ENCODE results near the gene SULF2. TPM values are rescaled to one million over a fixed set of nuclear protein-coding genes. Genes with fewer than 3 reads are reported as not detected.
A peak's percentile ranks its signal among the peaks of the same experiment; 100 is the strongest.

SULF2 gene
- total RNA-seq, 1 donor from 2014 or later, result 24.0 TPM

DNA sequence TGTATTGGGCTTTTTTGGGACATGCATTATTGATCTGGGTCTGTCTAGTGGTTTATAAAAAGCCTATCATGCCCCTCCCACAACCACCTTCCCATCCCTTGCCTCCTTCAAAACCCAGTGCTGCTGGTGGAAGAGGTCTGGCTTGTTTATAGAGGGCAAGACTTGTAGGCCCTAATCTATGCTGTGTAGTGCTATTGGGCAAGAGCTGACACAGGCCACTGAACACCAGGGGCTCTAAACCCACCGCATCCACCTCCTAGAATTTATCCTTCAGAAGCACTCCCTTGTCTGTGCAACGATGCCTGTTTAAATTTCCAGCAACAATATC is 30.9 kb downstream of the SULF2 start:
- peaks cover 2% of the 10 kb centered on the region for H3K36me3 Mint-ChIP-seq
- H3K4me1 Mint-ChIP-seq, result peaks cover 49% of the 10 kb centered on the region
- Histone ChIP-seq H3F3A (ENCODE audit: low read depth) (no peaks in the 10 kb centered on the region), H3K4me3 (no peak overlapping the region), H3K4me2 (peak overlapping the region; percentile 27), H3K9ac (no peak overlapping the region), H3K27me3 (no peaks in the 10 kb centered on the region), H3K4me1 (peaks cover 21% of the 10 kb centered on the region), H3K36me3 (no peaks in the 10 kb centered on the region), H3K9me3 (ENCODE audit: low read depth) (no peaks in the 10 kb centered on the region), H2AFZ (replicated peaks) (no peak overlapping the region), H3K79me2 (ENCODE audit: low read depth) (no peaks in the 10 kb centered on the region), H3K27ac (no peak overlapping the region), H4K20me1 (ENCODE audit: low read depth) (no peaks in the 10 kb centered on the region)
- no peak for DNase-seq (ENCODE audit: low spot score)
- peaks cover 11% of the 10 kb centered on the region for H3K27me3 Mint-ChIP-seq (ENCODE audit: insufficient read depth, low read depth)
- H3K27ac Mint-ChIP-seq, result no peak overlapping the region
- no peak overlapping the region for H3K4me3 Mint-ChIP-seq
- no peaks in the 10 kb centered on the region for H3K9me3 Mint-ChIP-seq
- TF ChIP-seq EZH2 (IDR thresholded peaks at IDR 0.05), result no peak
- TF ChIP-seq, protein P1, sequence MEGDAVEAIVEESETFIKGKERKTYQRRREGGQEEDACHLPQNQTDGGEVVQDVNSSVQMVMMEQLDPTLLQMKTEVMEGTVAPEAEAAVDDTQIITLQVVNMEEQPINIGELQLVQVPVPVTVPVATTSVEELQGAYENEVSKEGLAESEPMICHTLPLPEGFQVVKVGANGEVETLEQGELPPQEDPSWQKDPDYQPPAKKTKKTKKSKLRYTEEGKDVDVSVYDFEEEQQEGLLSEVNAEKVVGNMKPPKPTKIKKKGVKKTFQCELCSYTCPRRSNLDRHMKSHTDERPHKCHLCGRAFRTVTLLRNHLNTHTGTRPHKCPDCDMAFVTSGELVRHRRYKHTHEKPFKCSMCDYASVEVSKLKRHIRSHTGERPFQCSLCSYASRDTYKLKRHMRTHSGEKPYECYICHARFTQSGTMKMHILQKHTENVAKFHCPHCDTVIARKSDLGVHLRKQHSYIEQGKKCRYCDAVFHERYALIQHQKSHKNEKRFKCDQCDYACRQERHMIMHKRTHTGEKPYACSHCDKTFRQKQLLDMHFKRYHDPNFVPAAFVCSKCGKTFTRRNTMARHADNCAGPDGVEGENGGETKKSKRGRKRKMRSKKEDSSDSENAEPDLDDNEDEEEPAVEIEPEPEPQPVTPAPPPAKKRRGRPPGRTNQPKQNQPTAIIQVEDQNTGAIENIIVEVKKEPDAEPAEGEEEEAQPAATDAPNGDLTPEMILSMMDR (IDR thresholded peaks at IDR 0.05), result no peak
- TF ChIP-seq EZH2phosphoT487 (IDR thresholded peaks at IDR 0.05), result no peak

GRCh38 chr20:47753576-47754387 is 31.5 kb downstream of the SULF2 start:
- Histone ChIP-seq H2AFZ (replicated peaks) (no peak overlapping the region), H3K9me3 (ENCODE audit: low read depth) (no peaks in the 10 kb centered on the region), H3K4me3 (no peak overlapping the region), H3K27me3 (no peaks in the 10 kb centered on the region), H3K4me2 (peak overlapping the region; percentile 27), H3K27ac (no peak overlapping the region), H3K4me1 (peaks cover 21% of the 10 kb centered on the region), H3K9ac (no peak overlapping the region), H3K36me3 (no peaks in the 10 kb centered on the region), H3F3A (ENCODE audit: low read depth) (no peaks in the 10 kb centered on the region), H3K79me2 (ENCODE audit: low read depth) (no peaks in the 10 kb centered on the region), H4K20me1 (ENCODE audit: low read depth) (no peaks in the 10 kb centered on the region)
- peaks cover 2% of the 10 kb centered on the region for H3K36me3 Mint-ChIP-seq
- H3K9me3 Mint-ChIP-seq, result no peaks in the 10 kb centered on the region
- peaks cover 11% of the 10 kb centered on the region for H3K27me3 Mint-ChIP-seq (ENCODE audit: insufficient read depth, low read depth)
- peak; percentile 42 for DNase-seq (ENCODE audit: low spot score)
- no peak overlapping the region for H3K27ac Mint-ChIP-seq
- H3K4me1 Mint-ChIP-seq, result peaks cover 43% of the 10 kb centered on the region
- no peak overlapping the region for H3K4me3 Mint-ChIP-seq
- TF ChIP-seq, protein P1 (IDR thresholded peaks at IDR 0.05), result no peak
- no peak for TF ChIP-seq EZH2 (IDR thresholded peaks at IDR 0.05)

- peaks cover 9% of the 10 kb centered on the region for H3K27me3 Mint-ChIP-seq (ENCODE audit: insufficient read depth, low read depth)
- Histone ChIP-seq H3K4me1 (peaks cover 15% of the 10 kb centered on the region), H2AFZ (replicated peaks) (no peak overlapping the region), H3K27ac (no peak overlapping the region), H3K9ac (no peak overlapping the region), H3F3A (ENCODE audit: low read depth) (no peaks in the 10 kb centered on the region), H4K20me1 (ENCODE audit: low read depth) (no peaks in the 10 kb centered on the region), H3K36me3 (no peaks in the 10 kb centered on the region), H3K4me2 (no peak overlapping the region), H3K79me2 (ENCODE audit: low read depth) (no peaks in the 10 kb centered on the region), H3K27me3 (no peaks in the 10 kb centered on the region), H3K4me3 (no peak overlapping the region), H3K9me3 (ENCODE audit: low read depth) (no peaks in the 10 kb centered on the region)
- TF ChIP-seq EZH2 (IDR thresholded peaks at IDR 0.05) (no peak), EZH2phosphoT487 (IDR thresholded peaks at IDR 0.05) (no peak)
- TF ChIP-seq, protein P1 (IDR thresholded peaks at IDR 0.05), result no peak
- no peaks in the 10 kb centered on the region for H3K9me3 Mint-ChIP-seq
- H3K4me1 Mint-ChIP-seq, result peaks cover 24% of the 10 kb centered on the region
- H3K36me3 Mint-ChIP-seq, result no peaks in the 10 kb centered on the region
- no peak overlapping the region for H3K4me3 Mint-ChIP-seq
- DNase-seq (ENCODE audit: low spot score), result no peak
- H3K27ac Mint-ChIP-seq, result no peak overlapping the region
Observed at GRCh38 chr20:47751449-47751848, 33.8 kb downstream of the SULF2 start.
